Ovary (tissue), 9 donors: ENCODE results near the gene CGB7. TPM values are rescaled to one million over a fixed set of nuclear protein-coding genes. Genes with fewer than 3 reads are reported as not detected.

Experiments
- DNase-seq, 5 donors: peaks; one replicate each; pipeline ENCODE4 v3.0.0-alpha.2; 2019 to 2020
- H3K27ac ChIP-seq, 2 donors: fragments of 200-600 bp; one replicate each; pipeline versions ENCODE4 v1.5.1 to v1.8.0; 2019 to 2022
- H3K27me3 ChIP-seq: fragments of 200-600 bp; one replicate; pipeline ENCODE4 v1.8.0; 2022
- H3K36me3 ChIP-seq: fragments of 200-600 bp; sonication (generic); one replicate; pipeline ENCODE4 v1.5.1; 2019
- H3K4me1 ChIP-seq: one replicate; pipeline ENCODE4 v1.8.1; 2013; ENCODE audit warnings: mild to moderate bottlenecking, moderate library complexity; ENCODE audit not compliant: insufficient read depth
- H3K4me3 ChIP-seq: fragments of 200-600 bp; sonication (generic); one replicate; pipeline ENCODE4 v1.5.1; 2017
- H3K9me3 ChIP-seq, 2 donors: fragments of 200-600 bp in 1 of 2; sonication (generic) in 1 of 2; one replicate each; pipeline versions ENCODE4 v1.5.1 to v1.8.1; 2013 to 2019; ENCODE audit warnings: mild to moderate bottlenecking in 1 of 2, moderate library complexity in 1 of 2
- CTCF ChIP-seq, 3 donors: fragments of 450-650 bp in 2 of 3; fragments of 200-600 bp in 1 of 3; IDR thresholded peaks; one replicate each; pipeline versions ENCODE4 v1.5.1 to v1.8.0; 2016 to 2022; ENCODE audit warnings: antibody characterized with exemption in 3 of 3, mild to moderate bottlenecking in 1 of 3
- EP300 ChIP-seq: sonication (generic); formaldehyde crosslinking; IDR thresholded peaks from one replicate; pipeline ENCODE4 v1.6.1; 2017; ENCODE audit warnings: antibody characterized with exemption
- POLR2A ChIP-seq: fragments of 450-650 bp; IDR thresholded peaks from one replicate; pipeline ENCODE4 v1.6.1; 2017; ENCODE audit warnings: antibody characterized with exemption, mild to moderate bottlenecking, moderate library complexity
- WGBS, 3 donors: extraction: QIAGEN DNeasy Blood & Tissue Kit in 1 of 3; methylation state at CpG; one replicate each; pipeline versions ENCODE4 v1.1.5 to v1.1.7; 2013 to 2017; 5-methylcytosine and 5-hydroxymethylcytosine counted together
- intact Hi-C, 4 donors: fragments of 100-400 bp; cut with DNase I; formaldehyde crosslinking; loops; one replicate each; pipeline versions ENCODE4 v1.11.0 to v1.15.1; 2022 to 2023
- polyA plus RNA-seq, 2 donors: library from polyadenylated mRNA; stranded (reverse); fragments of 200-250 nt in 1 of 2; fragments of 350-450 nt in 1 of 2; fragmentation: Illumina TruSeq in 1 of 2; extraction: RNeasy Lipid Tissue Mini Kit (QIAGEN cat#74804) in 1 of 2; gene quantifications; one replicate each; pipeline ENCODE4 v1.2.3, GENCODE V29; 2013 to 2014
- total RNA-seq, 7 donors: library from RNA; depleted of rRNA in 2 of 7; stranded (reverse); fragments of >200 nt in 2 of 7; fragmentation: NEBNext Ultra II Directional in 3 of 7; extraction: Animal tissue kit (Norgen Biotek cat#: 25700) in 3 of 7; gene quantifications; one replicate each; pipeline versions ENCODE4 v1.1.0 to v1.2.4, GENCODE V29; 2016 to 2023
- donor health status: DM: no; HTN: no; CAD: no; lungs with moderate emphysema.
- donor health status: DM: no; HTN: no; CAD: no.
- donor health status: Bipolar disorder and iron deficiency.
- donor health status: DM: yes; HTN: yes; CAD: no.
- donor health status: DM: no; HTN: no; CAD: no.
- donor health status: DM: yes; HTN: yes; CAD: no.

The CGB7 gene
- total and polyA plus RNA-seq, 9 donors = 0.15 TPM; not detected in 8

- 85 to 90% (median 90%) methylated on average over 23 to 28 of the region's 29 CpGs for WGBS, 3 donors
- TF ChIP-seq EP300 = no peak
- no peak for TF ChIP-seq CTCF (IDR thresholded peaks at IDR 0.05)
- no peak for TF ChIP-seq POLR2A
- intact Hi-C loops = no loop called here
- Histone ChIP-seq H3K4me3 (no peak overlapping the region), H3K4me1 (peaks cover 7% of the 10 kb centered on the region), H3K36me3 (no peaks in the 10 kb centered on the region), H3K27ac (no peak overlapping the region), H3K9me3 (no peaks in the 10 kb centered on the region), H3K27me3 (no peaks in the 10 kb centered on the region)
- no peak for DNase-seq
Observed at GRCh38 chr19:49016067-49016839, 41.3 kb downstream of the CGB7 start.

- TF ChIP-seq CTCF (IDR thresholded peaks at IDR 0.05) (no peak), POLR2A (no peak), EP300 (no peak)
- Histone ChIP-seq H3K27ac (no peak overlapping the region), H3K9me3 (no peaks in the 10 kb centered on the region), H3K36me3 (no peaks in the 10 kb centered on the region), H3K4me1 (peaks cover 7% of the 10 kb centered on the region), H3K4me3 (no peak overlapping the region), H3K27me3 (no peaks in the 10 kb centered on the region)
- intact Hi-C loops = no loop called here
- WGBS, 3 donors = 87 to 91% (median 88%) methylated on average over 18 of the region's 18 CpGs
- no peak for DNase-seq
Observed at GRCh38 chr19:49014870-49015255, 42.7 kb downstream of the CGB7 start.

GRCh38 chr19:49014123-49014869 is 43.3 kb downstream of the CGB7 start:
- Histone ChIP-seq H3K4me1 (peaks cover 6% of the 10 kb centered on the region), H3K9me3 (no peaks in the 10 kb centered on the region), H3K27ac (no peak overlapping the region), H3K36me3 (no peaks in the 10 kb centered on the region), H3K4me3 (no peak overlapping the region), H3K27me3 (no peaks in the 10 kb centered on the region)
- TF ChIP-seq EP300 (no peak), CTCF (IDR thresholded peaks at IDR 0.05) (no peak), POLR2A (no peak)
- no peak for DNase-seq
- intact Hi-C loops = no loop called here
- WGBS, 3 donors = 88 to 92% (median 91%) methylated on average over 32 of the region's 32 CpGs

- Histone ChIP-seq H3K9me3 (no peaks in the 10 kb centered on the region), H3K36me3 (no peaks in the 10 kb centered on the region), H3K4me1 (no peaks in the 10 kb centered on the region), H3K4me3 (no peak overlapping the region), H3K27ac (no peak overlapping the region), H3K27me3 (no peaks in the 10 kb centered on the region)
- 83 to 94% (median 83%) methylated on average over 17 of the region's 17 CpGs for WGBS, 3 donors
- no peak for DNase-seq
- TF ChIP-seq EP300 = no peak
- no peak for TF ChIP-seq CTCF (IDR thresholded peaks at IDR 0.05)
- TF ChIP-seq POLR2A = no peak
- intact Hi-C loops = no loop called here
Observed at GRCh38 chr19:49011194-49011593, 46.4 kb downstream of the CGB7 start.
